IMR-90 (cell line): ENCODE results near the gene AUTS2. TPM values are rescaled to one million over a fixed set of nuclear protein-coding genes. Genes with fewer than 3 reads are reported as not detected.

Experiments used
- ATAC-seq: fragments of 200-7000 bp; cut with Tn5 transposase; 2 replicates; pipeline ENCODE4 v1.9.1; 2020; ENCODE audit warnings: low read depth, mild to moderate bottlenecking, moderate library complexity
- BruUV-seq: library from RNA; stranded (reverse); fragments of 400-500 nt; replicated peaks from 2 replicates; lab custom pipeline; 2021; lab: Mats Ljungman, UMichigan
- CTCF ChIA-PET: fragments of 300-600 bp; formaldehyde crosslinking; extraction: SDS; loops from one replicate; lab custom pipeline; 2021; ENCODE audit warnings: antibody characterized with exemption; lab: Yijun Ruan, JAX
- POLR2A ChIA-PET: fragments of 300-600 bp; sonication (Branson Sonifier 250); formaldehyde crosslinking; loops from one replicate; lab custom pipeline; 2022; ENCODE audit warnings: antibody characterized with exemption; ENCODE audit not compliant: unreplicated experiment; lab: Charles Lee
- DNase-seq: peaks from one replicate; pipeline ENCODE4 v3.0.0; 2013
- H2AFZ ChIP-seq: replicated peaks from 2 replicates; pipeline ENCODE3; 2013; ENCODE audit warnings: low read length, mild to moderate bottlenecking; ENCODE audit not compliant: poor library complexity
- H2AK5ac ChIP-seq: 2 replicates; pipeline ENCODE4 v1.6.1; 2013; ENCODE audit warnings: low read depth, low read length, inconsistent platforms
- H2AK9ac ChIP-seq: replicated peaks from 2 replicates; pipeline ENCODE3; 2013; ENCODE audit warnings: mild to moderate bottlenecking, low read depth, low read length, moderate library complexity; ENCODE audit not compliant: poor library complexity
- H2BK120ac ChIP-seq: 2 replicates; pipeline ENCODE4 v1.6.1; 2013; ENCODE audit warnings: low read depth, low read length, inconsistent platforms
- H2BK15ac ChIP-seq: 3 replicates; pipeline ENCODE4 v1.6.1; 2013; ENCODE audit warnings: low read depth, low read length, inconsistent platforms
- H2BK20ac ChIP-seq: 2 replicates; pipeline ENCODE4 v1.6.1; 2013; ENCODE audit warnings: low read depth, mild to moderate bottlenecking, inconsistent platforms, low read length, moderate library complexity
- H2BK5ac ChIP-seq: 2 replicates; pipeline ENCODE4 v1.6.1; 2013; ENCODE audit warnings: mild to moderate bottlenecking, low read depth, low read length, inconsistent platforms; ENCODE audit not compliant: poor library complexity, severe bottlenecking
- H3K14ac ChIP-seq: replicated peaks from 2 replicates; pipeline ENCODE4 v1.6.1; 2013; ENCODE audit warnings: low read depth, low read length, inconsistent platforms
- H3K18ac ChIP-seq: 2 replicates; pipeline ENCODE4 v1.6.1; 2013; ENCODE audit warnings: low read depth, low read length, control low read depth
- H3K23ac ChIP-seq: 2 replicates; pipeline ENCODE4 v1.6.1; 2013; ENCODE audit warnings: low read depth, low read length, inconsistent platforms
- H3K27ac ChIP-seq: 2 replicates; pipeline ENCODE4 v1.5.1; 2013; ENCODE audit warnings: mild to moderate bottlenecking, control low read depth, low read length; ENCODE audit not compliant: insufficient read depth
- H3K27me3 ChIP-seq: 2 replicates; pipeline ENCODE4 v1.6.1; 2013; ENCODE audit warnings: low read length; ENCODE audit not compliant: control insufficient read depth, insufficient read depth
- H3K36me3 ChIP-seq: 2 replicates; pipeline ENCODE4 v1.6.1; 2013; ENCODE audit warnings: low read length, mixed read lengths; ENCODE audit not compliant: control insufficient read depth, insufficient read depth
- H3K4ac ChIP-seq: 2 replicates; pipeline ENCODE4 v1.6.1; 2013; ENCODE audit warnings: low read depth, low read length, inconsistent platforms
- H3K4me1 ChIP-seq: 2 replicates; pipeline ENCODE4 v1.6.1; 2013; ENCODE audit warnings: low read length, mixed read lengths; ENCODE audit not compliant: control insufficient read depth, insufficient read depth
- H3K4me2 ChIP-seq: 2 replicates; pipeline ENCODE4 v1.6.1; 2013; ENCODE audit warnings: low read depth, mild to moderate bottlenecking, control low read depth, low read length, moderate library complexity
- H3K4me3 ChIP-seq: 2 replicates; pipeline ENCODE4 v1.5.1; 2013; ENCODE audit warnings: low read depth, mild to moderate bottlenecking, control low read depth, low read length, moderate library complexity; ENCODE audit not compliant: insufficient read depth
- H3K56ac ChIP-seq: 2 replicates; pipeline ENCODE4 v1.6.1; 2013; ENCODE audit warnings: low read length, inconsistent platforms; ENCODE audit not compliant: insufficient read depth; ENCODE audit errors: extremely low read depth
- H3K79me1 ChIP-seq, 2 experiments: 2 replicates each; pipeline ENCODE4 v1.6.1; 2013; ENCODE audit warnings: low read length in 2 of 2, inconsistent platforms in 1 of 2, low read depth in 1 of 2
- H3K9ac ChIP-seq: 2 replicates; pipeline ENCODE4 v1.6.1; 2013; ENCODE audit warnings: low read depth, low read length, control low read depth
- H3K9me1 ChIP-seq: 2 replicates; pipeline ENCODE4 v1.6.1; 2013; ENCODE audit warnings: low read length, inconsistent platforms; ENCODE audit not compliant: insufficient read depth
- H3K9me3 ChIP-seq: 2 replicates; pipeline ENCODE4 v1.6.1; 2013; ENCODE audit warnings: low read length; ENCODE audit not compliant: control insufficient read depth, insufficient read depth
- H4K20me1 ChIP-seq: 2 replicates; pipeline ENCODE4 v1.6.1; 2013; ENCODE audit warnings: low read length, inconsistent platforms; ENCODE audit not compliant: insufficient read depth
- H4K5ac ChIP-seq: 2 replicates; pipeline ENCODE4 v1.6.1; 2013; ENCODE audit warnings: mild to moderate bottlenecking, low read depth, low read length, control low read depth
- H4K8ac ChIP-seq, 2 experiments: 2 replicates each; pipeline ENCODE4 v1.6.1; 2013; ENCODE audit warnings: low read depth in 2 of 2, low read length in 2 of 2, control low read depth in 1 of 2, inconsistent platforms in 1 of 2
- H4K91ac ChIP-seq: 2 replicates; pipeline ENCODE4 v1.6.1; 2013; ENCODE audit warnings: low read depth, low read length, inconsistent platforms; ENCODE audit not compliant: insufficient read depth
- CEBPB ChIP-seq: IDR thresholded peaks from 2 replicates; pipeline ENCODE4 v1.6.1; 2012; ENCODE audit warnings: low read depth, low read length, improper control_type of control experiment
- CHD1 ChIP-seq: IDR thresholded peaks from 2 replicates; pipeline ENCODE4 v1.6.1; 2012; ENCODE audit warnings: low read depth, low read length, improper control_type of control experiment
- ELK1 ChIP-seq: fragments of 150-350 bp; IDR thresholded peaks from 2 replicates; pipeline ENCODE4 v1.6.1; 2016; ENCODE audit warnings: low read depth, mild to moderate bottlenecking, low read length, moderate library complexity, borderline replicate concordance
- FOS ChIP-seq: fragments of 150-350 bp; IDR thresholded peaks from 2 replicates; pipeline ENCODE4 v1.6.1; 2016; ENCODE audit warnings: low read depth, low read length
- RAD21 ChIP-seq: IDR thresholded peaks from 2 replicates; pipeline ENCODE4 v1.6.1; 2012; ENCODE audit warnings: low read length, improper control_type of control experiment
- RCOR1 ChIP-seq: IDR thresholded peaks from 2 replicates; pipeline ENCODE4 v1.6.1; 2012; ENCODE audit warnings: mild to moderate bottlenecking, low read length, improper control_type of control experiment; ENCODE audit not compliant: insufficient replicate concordance
- WGBS, 2 experiments: methylation state at CpG; one replicate each; pipeline versions ENCODE4 v1.1.5 to v1.1.7; 2013; ENCODE audit warnings: missing lambda C conversion rate in 2 of 2; ENCODE audit not compliant: insufficient read length in 1 of 2; ENCODE audit errors: extremely low coverage in 2 of 2; 5-methylcytosine and 5-hydroxymethylcytosine counted together
- dilution Hi-C: fragments of 300-500 bp; cut with HindIII; formaldehyde crosslinking; loops from one replicate; pipeline ENCODE4 v1.14.3; 2018; ENCODE audit warnings: low sequenced_read_pairs; ENCODE audit not compliant: unreplicated experiment
- in situ Hi-C: fragments of 300-500 bp; cut with MboI; formaldehyde crosslinking; loops from 3 replicates; pipeline ENCODE4 v1.14.3; 2019; ENCODE audit warnings: low sequenced_read_pairs, inconsistent platforms, mixed read lengths
- intact Hi-C: fragments of 100-400 bp; cut with micrococcal nuclease; formaldehyde crosslinking; loops from 2 replicates; pipeline ENCODE4 v1.10.0; 2022
- polyA plus RNA-seq, 3 experiments: library from polyadenylated mRNA; depleted of rRNA; stranded (reverse); fragments of >200 nt; gene quantifications; 2 replicates each; pipeline ENCODE4 v1.2.3, GENCODE V29; 2012; ENCODE audit warnings: low replicate concordance in 1 of 3
- total RNA-seq: library from RNA; depleted of rRNA; stranded (reverse); fragments of >200 nt; gene quantifications from 2 replicates; pipeline ENCODE4 v1.2.3, GENCODE V29; 2012
- TF ChIP-seq, protein P1 (sequence below): fragments of 150-350 bp; IDR thresholded peaks from 2 replicates; pipeline ENCODE4 v1.6.1; 2017; ENCODE audit warnings: mild to moderate bottlenecking, antibody characterized with exemption, low read length, low read depth

The AUTS2 gene
- total and polyA plus RNA-seq, 2 of the 4 experiments (the other 2 are of a cell fraction), result 0.90 to 3.0 TPM

DNA sequence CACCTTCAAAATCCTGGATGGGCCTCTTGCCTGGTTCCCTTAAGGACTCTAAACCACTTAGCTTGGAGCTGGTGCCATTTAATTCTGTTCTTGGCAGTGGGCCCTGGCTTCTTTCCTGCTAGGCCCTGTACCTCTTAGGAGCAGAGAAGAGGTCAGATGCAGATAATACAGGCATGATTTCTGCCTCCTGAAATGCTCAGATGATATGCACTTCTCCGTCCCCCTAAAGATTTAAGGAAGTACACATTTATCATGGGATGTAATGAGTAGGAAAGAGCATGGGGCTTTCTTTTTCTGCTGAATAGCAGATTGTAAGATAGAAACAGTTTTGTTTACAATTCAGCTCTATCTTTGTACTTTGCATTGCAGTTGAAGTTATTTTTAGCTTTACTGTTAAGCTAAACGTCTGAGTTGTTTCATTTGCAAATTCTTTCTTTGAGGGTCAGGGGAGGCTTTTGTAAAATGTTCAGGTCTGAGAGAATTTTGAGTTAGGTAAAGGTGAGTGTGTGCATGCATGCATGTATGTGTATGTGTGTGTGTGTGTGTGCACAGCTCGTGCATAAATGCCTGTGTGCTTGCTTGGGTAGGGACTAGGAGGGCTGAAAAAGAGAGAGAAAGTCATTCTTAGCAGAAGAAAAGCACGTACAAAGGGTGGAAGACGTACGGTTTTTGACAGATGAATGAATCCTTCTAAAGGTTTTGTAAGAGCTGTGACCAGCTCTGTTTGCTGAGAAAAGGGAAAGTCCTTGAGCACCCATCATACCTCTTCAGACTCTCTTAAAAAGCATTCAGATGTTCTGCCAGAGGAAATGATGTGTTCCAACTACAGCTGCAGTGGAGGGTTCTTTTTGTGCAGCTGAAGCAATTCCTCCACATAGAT lies 364.2 kb downstream of the AUTS2 start:
- DNase-seq (no peak), ATAC-seq (no peak)
- no TSS peak for BruUV-seq

More for the DNA sequence above, 364.2 kb downstream of the AUTS2 start:
- CTCF ChIA-PET, result interaction anchor here (0.6 kb wide), 1 partner anchor 655 kb away, joined by 6 read pairs; no protein-coding TSS in a partner anchor
- H3K79me1 ChIP-seq, result no peaks in the 10 kb centered on the region
- no peak overlapping the region for H4K5ac ChIP-seq
- no peaks in the 10 kb centered on the region for H3K9me1 ChIP-seq
- no peak overlapping the region for H3K56ac ChIP-seq
- H3K9me3 ChIP-seq, result no peaks in the 10 kb centered on the region
- no peak overlapping the region for H2BK20ac ChIP-seq
- no peak overlapping the region for H3K18ac ChIP-seq
- no peak overlapping the region for H3K14ac ChIP-seq
- no peak overlapping the region for H3K9ac ChIP-seq
- no peak overlapping the region for H2AK5ac ChIP-seq
- no peak overlapping the region for H2BK5ac ChIP-seq
- H3K4me1 ChIP-seq, result no peaks in the 10 kb centered on the region
- no peak overlapping the region for H4K91ac ChIP-seq
- H3K4me2 ChIP-seq, result no peak overlapping the region
- POLR2A ChIA-PET, result no interaction called here
- no peak overlapping the region for H2BK120ac ChIP-seq
- intact Hi-C loops (no loop called here), in situ Hi-C loops (no loop called here), dilution Hi-C loops (no loop called here)
- H3K36me3 ChIP-seq, result no peaks in the 10 kb centered on the region
- no peak overlapping the region for H3K23ac ChIP-seq
- 0% methylated on average over 1 of the region's 6 CpGs; no CpG with 5 or more reads in 1 of the 2 experiments for WGBS, 2 experiments
- H2BK15ac ChIP-seq, result no peak overlapping the region
- H2AK9ac ChIP-seq, result no peak overlapping the region
- H3K4me3 ChIP-seq, result no peak overlapping the region
- TF ChIP-seq FOS (no peak), ELK1 (no peak), CEBPB (no peak), CHD1 (no peak), RCOR1 (no peak), RAD21 (no peak)
- TF ChIP-seq, protein P1, sequence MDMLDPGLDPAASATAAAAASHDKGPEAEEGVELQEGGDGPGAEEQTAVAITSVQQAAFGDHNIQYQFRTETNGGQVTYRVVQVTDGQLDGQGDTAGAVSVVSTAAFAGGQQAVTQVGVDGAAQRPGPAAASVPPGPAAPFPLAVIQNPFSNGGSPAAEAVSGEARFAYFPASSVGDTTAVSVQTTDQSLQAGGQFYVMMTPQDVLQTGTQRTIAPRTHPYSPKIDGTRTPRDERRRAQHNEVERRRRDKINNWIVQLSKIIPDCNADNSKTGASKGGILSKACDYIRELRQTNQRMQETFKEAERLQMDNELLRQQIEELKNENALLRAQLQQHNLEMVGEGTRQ, result no peak
- H3K27me3 ChIP-seq, result no peaks in the 10 kb centered on the region
- no peak overlapping the region for H3K27ac ChIP-seq
- H3K4ac ChIP-seq, result no peak overlapping the region
- H4K8ac ChIP-seq, result no peak overlapping the region
- no peak overlapping the region for H2AFZ ChIP-seq
- no peaks in the 10 kb centered on the region for H4K20me1 ChIP-seq
